ENCODE measurements around the gene SLC35F1.

SLC35F1 gene

GRCh38 chr6:118141211-118141610, 234.1 kb downstream of the SLC35F1 start:
- TF ChIP-seq CTCF (conservative IDR thresholded peaks at IDR 0.05), result no peak
- no peak overlapping the region for H3K27ac ChIP-seq

GRCh38 chr6:118146584-118146983, 239.5 kb downstream of the SLC35F1 start:
- H3K27ac ChIP-seq, result no peak overlapping the region

GRCh38 chr6:118147511-118147910, 240.4 kb downstream of the SLC35F1 start:
- no peak for TF ChIP-seq CTCF (conservative IDR thresholded peaks at IDR 0.05)
- H3K27ac ChIP-seq, result no peak overlapping the region

More at GRCh38 chr6:118146584-118146983, 239.5 kb downstream of the SLC35F1 start:
- TF ChIP-seq CTCF (conservative IDR thresholded peaks at IDR 0.05), result no peak

GRCh38 chr6:118148561-118148960, 241.5 kb downstream of the SLC35F1 start:
- H3K27ac ChIP-seq, result no peak overlapping the region
- TF ChIP-seq CTCF (conservative IDR thresholded peaks at IDR 0.05), result no peak

- no peak overlapping the region for H3K27ac ChIP-seq
- TF ChIP-seq CTCF (conservative IDR thresholded peaks at IDR 0.05), result no peak
These were observed 245.5 kb downstream of the SLC35F1 start for GRCh38 chr6:118152524-118152923.

GRCh38 chr6:118161343-118161742, 254.3 kb downstream of the SLC35F1 start:
- H3K27ac ChIP-seq, result no peak overlapping the region
- no peak for TF ChIP-seq CTCF (conservative IDR thresholded peaks at IDR 0.05)

GRCh38 chr6:118163542-118163941, 256.5 kb downstream of the SLC35F1 start:
- no peak overlapping the region for H3K27ac ChIP-seq
- TF ChIP-seq CTCF (conservative IDR thresholded peaks at IDR 0.05), result no peak

- no peak for TF ChIP-seq CTCF (conservative IDR thresholded peaks at IDR 0.05)
- H3K27ac ChIP-seq, result no peak overlapping the region
These were observed 258.4 kb downstream of the SLC35F1 start for GRCh38 chr6:118165500-118165899.
